T-helper 2 cell treated with Interferon-gamma antibody and Interleukin-4, amounts not matched to agents 100 ng/mL and 5 ng/mL, for 36 hours (primary cell): ENCODE results near the gene RAB3A. TPM values are rescaled to one million over a fixed set of nuclear protein-coding genes. Genes with fewer than 3 reads are reported as not detected.
"Not testable (repeated sequence)": the region's sequence is repeated elsewhere in the genome, so short reads cannot be mapped to it uniquely, and the experiment has no call there.

Source experiments
- intact Hi-C: fragments of 100-400 bp; cut with micrococcal nuclease; formaldehyde crosslinking; loops from one replicate; pipeline ENCODE4 v1.15.1; 2023
- total RNA-seq: library from RNA; stranded (reverse); gene quantifications from 2 replicates; pipeline ENCODE4 v1.2.3, GENCODE V29; 2022

RAB3A gene
- total RNA-seq, 1 donor from 2014 or later, result 4.7 TPM

DNA sequence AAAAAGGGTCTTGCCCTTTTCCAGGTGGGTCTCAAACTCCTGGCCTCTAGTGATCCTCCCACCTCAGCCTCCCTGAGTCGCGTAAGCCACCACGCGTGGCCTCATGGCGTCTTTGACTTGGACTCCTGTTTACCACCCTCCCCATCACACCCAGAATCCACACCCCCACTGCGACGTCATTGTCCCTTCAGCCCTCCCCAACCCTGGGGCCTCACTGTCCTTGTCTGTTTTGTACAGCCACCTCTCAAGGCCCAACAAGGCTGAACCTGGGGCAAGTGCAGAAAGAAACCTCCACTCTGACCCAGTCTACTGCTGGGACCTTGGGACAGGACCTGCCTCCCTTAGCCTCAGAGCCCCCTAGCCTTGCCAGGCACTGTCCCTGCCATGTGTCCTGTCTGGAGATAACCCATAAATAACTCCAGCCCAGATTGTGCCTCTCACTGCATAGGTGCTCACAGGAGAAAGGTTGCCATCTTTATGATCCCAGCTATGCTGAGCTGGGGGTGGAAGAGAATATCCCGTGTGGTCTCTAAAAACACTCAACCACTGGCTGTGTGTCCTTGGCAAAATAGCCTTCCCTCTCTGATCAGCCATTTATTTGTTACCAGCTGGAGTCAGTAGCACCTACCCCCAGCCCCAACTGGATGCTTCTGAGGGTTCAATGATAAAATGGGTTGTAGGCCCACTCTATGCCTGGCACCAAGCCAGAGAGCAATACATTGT lies 32.1 kb downstream of the RAB3A start:
- intact Hi-C loops, result no loop called here

DNA sequence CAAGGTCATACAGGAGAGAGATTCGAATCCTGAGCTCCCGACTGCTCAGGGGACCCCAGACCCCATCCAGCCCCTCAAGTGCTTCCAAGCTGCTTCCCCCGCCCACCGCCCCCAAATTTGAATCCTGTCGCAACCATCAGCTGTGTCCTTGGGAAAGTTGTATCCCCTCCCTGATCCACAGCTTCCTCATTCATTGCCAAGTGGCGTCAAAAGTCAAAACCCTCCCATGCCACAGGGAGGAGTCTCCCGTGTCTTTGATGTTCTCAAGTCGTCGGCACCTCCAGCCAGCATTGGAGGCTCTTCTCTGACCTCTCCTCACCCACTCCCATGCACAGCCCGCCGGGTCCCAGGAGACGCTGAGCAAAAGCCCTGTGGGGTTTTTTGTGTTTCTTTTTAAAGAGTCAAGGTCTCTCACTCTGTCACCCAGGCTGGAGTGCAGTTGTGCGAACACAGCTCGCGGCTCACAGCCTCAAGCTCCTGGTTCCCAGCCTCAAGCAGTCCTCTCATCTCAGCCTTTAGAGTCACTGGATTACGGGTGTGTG lies 33.1 kb downstream of the RAB3A start:
- intact Hi-C loops, result no loop called here

DNA sequence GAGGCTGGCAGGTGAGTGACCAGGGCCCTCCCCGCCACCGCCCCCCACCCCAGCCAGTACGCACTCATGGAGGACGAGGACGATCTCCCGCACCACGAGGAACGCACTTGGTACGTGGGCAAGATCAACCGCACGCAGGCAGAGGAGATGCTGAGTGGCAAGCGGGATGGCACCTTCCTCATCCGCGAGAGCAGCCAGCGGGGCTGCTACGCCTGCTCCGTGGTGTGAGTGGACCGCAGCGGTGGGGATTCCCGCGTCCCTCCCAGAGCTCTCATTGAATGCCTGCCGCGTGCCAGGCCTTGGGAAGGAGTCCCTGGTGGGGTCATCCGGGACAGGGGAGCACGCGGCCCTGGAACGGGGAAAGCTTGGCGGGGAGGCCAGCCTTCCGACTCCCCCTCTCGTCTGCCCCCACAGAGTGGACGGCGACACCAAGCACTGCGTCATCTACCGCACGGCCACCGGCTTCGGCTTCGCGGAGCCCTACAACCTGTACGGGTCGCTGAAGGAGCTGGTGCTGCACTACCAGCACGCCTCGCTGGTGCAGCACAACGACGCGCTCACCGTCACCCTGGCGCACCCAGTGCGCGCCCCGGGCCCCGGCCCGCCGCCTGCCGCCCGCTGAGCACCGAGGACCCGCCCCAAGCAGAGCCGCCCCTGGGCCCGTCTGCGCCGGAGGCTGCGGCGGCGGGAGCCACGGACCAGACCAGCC lies 35.0 kb downstream of the RAB3A start:
- intact Hi-C loops, result loop anchor here (1.0 kb wide), 1 partner anchor 56 kb away; no protein-coding TSS in a partner anchor

DNA sequence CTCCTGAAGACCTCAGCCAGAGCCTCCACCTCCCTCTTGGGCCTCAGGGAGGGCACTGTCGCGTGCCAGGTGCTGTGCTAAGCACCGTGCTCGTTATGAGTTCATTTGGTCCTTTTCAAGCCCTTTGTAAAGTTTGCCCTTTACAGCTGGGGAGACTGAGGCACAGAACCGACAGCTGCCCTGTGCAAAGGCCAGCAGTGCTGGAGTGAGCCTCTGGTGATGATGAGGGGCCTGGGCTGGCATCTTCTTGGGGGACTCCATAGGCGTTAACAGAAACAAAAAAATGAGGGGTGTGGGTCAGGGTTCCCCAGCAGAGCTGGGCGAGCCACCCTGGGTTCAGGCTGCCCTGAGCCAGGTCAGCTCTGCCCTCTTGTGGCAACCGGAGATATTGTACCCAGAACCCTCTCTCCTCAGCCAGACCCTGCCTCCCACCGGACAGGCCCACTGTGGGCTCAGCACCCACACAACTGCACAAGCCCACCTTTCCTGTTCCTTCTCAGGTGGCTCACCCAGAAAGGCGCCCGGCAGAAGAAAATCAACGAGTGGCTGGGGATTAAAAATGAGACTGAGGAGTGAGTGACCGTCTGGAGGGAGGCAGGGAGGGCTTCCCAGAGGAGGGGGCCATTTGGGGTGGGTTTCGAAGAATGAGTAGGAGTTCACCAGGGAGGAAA lies 35.7 kb downstream of the RAB3A start:
- intact Hi-C loops, result loop anchor here (1.0 kb wide), 1 partner anchor 55 kb away; no protein-coding TSS in a partner anchor

DNA sequence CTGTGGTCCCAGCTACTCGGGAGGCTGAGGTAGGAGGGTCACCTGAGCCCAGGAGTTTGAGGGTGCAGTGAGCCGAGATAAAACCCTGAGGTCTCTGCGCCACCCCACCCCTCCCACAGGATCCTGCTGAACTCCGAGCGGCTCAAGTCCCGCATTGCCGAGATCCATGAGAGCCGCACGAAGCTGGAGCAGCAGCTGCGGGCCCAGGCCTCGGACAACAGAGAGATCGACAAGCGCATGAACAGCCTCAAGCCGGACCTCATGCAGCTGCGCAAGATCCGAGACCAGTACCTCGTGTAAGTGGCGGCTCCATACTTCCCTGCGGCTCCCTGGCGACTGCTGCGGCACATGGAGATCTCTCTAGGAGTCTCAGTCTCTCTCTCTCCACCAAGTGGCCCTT lies 36.8 kb downstream of the RAB3A start:
- intact Hi-C loops, result no loop called here

DNA sequence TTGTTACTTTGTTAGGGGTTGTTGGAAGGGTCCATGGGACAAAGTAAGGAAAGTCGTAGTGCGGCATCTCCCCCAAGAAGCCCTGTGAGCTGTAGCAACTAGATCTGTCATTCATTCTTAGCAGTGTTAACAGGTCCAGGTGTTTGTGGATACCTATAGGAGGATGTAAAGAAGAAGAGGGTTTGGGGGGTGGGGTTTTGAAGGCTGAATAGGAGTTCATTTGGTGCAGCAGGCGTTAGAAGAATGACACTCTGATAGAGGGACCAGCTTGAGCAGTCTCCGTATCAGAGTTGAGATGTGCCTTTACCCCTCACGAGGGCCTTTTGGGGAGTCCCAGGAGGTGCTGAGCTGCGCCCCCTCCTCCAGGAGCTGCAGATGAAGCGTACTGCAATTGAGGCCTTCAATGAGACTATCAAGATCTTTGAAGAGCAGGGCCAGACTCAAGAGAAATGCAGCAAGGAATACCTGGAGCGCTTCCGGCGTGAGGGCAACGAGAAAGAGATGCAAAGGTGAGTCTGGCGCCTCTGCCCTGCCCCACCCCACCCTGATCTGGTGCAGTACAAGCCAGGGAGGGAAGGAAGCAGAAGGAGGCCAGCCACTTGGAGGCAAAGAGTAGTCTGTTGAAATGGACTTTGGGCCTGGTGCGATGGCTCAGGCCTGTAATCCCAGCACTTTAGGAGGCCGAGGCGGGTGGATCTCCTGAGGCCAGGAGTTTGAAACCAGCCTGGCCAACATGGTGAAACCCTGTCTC lies 37.9 kb downstream of the RAB3A start:
- intact Hi-C loops, result no loop called here

DNA sequence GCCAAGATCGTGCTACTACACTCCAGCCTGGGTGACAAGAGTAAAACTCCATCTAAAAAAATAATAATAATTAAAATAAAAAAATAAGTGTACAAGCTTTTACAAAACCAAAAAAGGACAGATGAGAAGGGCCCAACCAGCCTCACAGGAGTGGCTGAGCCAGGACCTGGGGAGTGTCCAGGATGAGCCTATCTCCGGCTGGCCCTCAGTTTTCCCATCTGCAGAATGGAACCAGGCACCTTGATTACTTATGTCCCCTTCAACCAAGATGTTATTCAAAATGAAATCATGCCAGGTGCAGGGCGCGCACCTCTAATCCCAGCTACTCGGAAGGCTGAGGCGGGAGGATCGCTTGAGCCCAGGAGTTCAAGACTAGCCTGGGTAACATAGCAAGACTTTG lies 39.8 kb downstream of the RAB3A start:
- intact Hi-C loops, result no loop called here

DNA sequence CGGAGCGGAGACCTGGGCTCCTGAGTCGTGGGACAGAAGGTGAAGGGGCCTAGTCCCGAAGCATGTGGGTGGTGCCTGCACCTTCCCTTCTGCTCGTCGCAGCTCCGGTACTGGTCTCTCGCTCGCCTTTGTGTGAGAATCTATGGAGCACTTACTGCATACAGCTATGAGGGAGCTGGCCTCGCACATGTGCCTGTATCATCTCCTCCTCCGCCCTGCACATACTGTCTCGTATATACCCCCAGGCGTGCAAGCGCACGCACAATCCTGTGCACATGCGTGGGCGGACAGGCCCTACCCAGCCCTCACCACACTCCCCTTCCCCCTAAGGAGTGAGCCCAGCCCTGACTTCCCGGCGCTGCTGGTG lies 42.2 kb downstream of the RAB3A start:
- intact Hi-C loops, result loop anchor here (1.0 kb wide), 1 partner anchor 9 kb away; no protein-coding TSS in a partner anchor

DNA sequence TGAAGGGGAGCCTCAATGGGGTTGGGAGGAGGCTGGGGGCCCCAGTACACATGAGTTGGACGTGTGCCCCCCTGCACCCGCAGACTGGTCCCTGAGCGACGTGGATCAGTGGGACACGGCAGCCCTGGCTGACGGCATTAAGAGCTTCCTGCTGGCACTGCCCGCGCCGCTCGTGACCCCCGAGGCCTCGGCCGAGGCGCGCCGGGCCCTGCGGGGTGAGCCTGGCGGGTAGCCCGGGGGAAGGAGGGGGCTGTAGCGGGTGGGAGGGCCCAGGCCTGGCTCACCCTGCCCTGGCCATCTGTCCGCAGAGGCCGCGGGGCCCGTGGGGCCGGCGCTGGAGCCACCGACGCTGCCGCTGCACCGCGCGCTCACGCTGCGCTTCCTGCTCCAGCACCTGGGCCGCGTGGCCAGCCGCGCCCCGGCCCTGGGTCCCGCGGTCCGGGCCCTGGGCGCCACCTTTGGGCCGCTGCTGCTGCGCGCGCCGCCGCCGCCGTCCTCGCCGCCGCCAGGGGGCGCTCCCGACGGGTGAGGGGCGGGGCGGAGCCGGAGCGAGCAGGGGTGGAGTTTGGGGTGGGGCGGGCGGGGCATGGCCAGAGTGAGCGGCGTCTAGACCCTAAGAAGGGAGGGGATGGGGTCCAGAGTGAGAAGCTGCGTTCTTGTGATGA lies 42.7 kb downstream of the RAB3A start:
- intact Hi-C loops, result loop anchor here (1.0 kb wide), 1 partner anchor 9 kb away; no protein-coding TSS in a partner anchor

DNA sequence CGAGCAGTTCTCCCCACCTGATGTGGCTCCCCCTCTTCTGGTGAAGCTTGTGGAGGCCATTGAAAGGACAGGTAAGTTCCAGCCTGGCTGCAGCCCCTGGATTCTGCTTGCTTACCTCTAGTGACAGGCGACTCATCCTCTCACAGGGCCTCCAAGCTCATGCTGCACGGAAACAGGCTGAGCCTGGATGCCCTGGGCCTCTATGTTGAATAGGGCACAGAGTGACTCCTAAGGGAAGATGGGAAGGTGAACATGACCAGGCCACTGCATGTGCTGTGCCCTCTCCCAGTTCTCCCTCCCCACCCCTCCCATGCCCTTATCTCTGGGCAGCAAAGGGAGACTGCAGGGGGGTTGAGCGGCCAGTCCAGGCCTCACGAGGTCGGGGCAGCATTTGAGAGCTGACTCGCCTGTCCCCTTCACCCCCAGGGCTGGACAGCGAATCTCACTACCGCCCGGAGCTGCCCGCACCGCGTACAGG lies 43.3 kb downstream of the RAB3A start:
- intact Hi-C loops, result no loop called here

DNA sequence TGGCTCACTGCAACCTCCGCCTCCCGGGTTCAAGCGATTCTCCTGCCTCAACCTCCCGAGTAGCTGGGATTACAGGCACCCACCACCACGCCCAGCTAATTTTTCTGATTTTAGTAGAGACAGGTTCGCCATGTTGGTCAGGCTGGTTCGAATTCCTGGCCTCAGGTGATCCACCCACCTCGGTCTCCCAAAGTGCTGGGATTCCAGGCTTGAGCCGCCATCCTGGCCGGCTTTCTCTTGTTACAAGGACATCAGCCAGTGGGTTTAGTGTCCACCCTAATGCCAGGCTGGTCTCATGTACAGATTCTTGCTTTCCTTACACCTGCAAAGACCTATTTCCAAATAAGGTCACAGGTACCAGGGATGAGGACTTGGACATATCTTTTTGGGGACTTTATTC lies 44.0 kb downstream of the RAB3A start:
- intact Hi-C loops, result no loop called here

DNA sequence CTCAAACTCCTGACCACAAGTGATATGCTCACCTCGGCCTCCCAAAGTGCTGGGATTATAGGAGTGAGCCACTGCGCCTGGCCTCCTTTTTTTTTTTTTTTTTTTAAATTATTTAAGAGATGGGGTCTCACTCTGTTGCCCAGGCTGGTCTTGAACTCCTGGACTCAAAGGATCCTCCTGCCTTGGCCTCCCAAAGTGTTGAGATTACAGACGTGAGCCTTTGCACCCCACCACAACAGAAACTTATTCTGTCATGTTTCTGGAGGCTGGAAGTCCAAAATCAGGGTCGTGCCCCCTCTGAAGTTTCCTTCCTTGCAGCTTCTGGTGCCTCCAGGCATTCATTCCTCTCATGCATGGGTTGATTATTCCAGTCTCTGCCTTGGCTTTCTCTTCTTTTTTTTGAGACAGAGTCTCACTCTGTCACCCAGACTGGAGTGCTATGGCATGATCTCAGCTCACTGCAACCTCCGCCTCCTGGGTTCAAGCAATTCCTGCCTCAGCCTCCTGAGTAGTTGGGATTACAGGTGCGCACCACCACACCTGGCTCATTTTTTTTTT lies 44.7 kb downstream of the RAB3A start:
- intact Hi-C loops, result not testable (repeated sequence)

DNA sequence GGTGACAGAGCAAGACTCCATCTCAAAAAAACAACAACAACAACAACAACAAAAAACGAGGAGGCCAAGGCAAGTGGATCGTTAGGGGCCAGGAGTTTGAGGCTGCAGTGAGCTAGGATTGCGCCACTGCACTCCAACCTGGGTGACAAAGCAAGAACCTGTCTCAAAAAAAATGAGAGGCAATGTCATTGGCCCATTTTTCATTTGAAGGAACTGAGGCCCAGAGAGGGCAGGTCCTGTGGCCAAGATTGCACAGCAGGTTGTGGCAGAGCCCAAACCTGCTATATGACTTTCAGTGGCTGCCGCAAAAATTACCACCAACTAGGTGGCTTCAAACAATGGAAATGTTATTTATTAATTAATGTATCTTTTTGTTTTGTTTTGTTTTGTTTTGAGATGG lies 45.4 kb downstream of the RAB3A start:
- intact Hi-C loops, result no loop called here

DNA sequence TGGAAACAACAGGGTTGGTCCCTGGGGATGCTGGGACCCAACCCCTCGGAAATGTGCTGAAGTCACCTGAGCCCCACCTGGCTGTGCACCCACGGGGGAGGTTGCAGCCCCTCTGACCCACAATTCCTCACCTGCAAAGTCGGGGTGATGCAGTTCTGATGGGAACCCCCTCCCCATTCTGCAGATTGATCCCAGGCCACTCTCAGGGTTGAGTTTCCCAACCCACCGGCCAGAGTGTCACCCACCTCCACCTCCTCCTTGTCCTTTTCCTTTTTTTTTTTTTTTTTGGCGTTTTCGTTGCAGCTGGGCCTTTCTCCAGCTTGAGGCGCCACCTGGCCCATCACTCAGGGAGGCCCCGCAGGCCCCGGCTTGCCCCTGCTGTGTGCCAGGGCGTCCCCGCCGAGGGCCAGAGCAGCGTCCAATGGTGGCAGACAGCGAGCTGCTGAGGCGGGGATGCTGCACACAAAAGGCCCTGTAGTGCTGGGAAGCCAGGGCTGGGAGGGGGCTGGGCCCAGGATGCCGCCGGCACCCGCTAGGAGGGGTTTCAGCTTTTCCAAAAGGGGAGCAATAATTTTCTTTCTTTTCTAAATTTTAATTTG lies 46.3 kb downstream of the RAB3A start:
- intact Hi-C loops, result no loop called here

DNA sequence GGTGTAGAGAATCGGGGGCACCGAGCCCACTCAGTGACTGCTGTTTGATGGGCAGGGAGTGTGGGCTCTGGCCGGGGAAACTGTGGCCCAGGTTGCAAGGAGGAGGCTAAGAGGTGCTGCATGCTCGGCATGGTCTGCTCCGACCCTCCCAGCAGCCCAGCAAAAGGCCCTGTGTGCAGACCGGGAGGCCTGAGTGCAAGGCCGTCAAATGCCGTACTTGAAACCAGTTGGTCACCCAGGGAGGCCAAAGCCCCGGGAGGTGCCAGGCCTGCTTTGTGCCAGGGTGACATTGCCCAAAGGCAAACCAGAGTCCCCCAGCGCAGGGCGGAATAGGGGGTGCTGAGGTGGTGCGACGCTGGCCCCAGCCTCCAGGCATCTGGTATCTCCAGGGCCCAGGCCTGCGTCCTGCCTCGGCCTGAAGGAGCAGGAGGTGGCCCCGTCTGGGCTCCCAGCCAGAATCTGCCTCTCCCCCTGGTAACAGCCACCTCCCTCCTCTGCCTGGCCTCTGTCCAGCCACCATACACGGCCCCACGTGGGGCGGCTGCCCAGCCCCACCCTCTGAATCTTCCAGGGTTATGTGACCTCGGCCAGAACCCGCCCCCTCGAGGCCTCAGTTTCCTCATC lies 46.9 kb downstream of the RAB3A start:
- intact Hi-C loops, result no loop called here

DNA sequence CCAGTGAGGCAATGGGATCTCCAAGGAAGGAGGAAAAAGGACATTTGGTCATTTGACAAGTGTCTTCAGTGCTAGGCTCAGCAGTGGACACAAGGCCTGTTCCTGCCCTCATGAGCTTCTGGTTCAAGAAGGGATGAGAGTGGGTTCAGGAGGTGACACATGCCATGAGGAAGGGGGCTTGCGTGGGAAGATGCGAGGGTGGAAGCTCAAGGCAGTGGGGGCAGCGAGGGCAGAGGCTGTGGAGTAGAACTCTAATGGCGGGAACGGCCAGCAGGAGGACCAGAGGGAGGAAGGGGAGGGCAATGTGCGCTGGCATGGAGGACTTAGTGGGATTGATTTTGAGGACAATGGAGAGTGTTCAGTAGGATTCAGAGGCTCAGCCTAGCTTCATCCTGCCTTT lies 47.6 kb downstream of the RAB3A start:
- intact Hi-C loops, result no loop called here

DNA sequence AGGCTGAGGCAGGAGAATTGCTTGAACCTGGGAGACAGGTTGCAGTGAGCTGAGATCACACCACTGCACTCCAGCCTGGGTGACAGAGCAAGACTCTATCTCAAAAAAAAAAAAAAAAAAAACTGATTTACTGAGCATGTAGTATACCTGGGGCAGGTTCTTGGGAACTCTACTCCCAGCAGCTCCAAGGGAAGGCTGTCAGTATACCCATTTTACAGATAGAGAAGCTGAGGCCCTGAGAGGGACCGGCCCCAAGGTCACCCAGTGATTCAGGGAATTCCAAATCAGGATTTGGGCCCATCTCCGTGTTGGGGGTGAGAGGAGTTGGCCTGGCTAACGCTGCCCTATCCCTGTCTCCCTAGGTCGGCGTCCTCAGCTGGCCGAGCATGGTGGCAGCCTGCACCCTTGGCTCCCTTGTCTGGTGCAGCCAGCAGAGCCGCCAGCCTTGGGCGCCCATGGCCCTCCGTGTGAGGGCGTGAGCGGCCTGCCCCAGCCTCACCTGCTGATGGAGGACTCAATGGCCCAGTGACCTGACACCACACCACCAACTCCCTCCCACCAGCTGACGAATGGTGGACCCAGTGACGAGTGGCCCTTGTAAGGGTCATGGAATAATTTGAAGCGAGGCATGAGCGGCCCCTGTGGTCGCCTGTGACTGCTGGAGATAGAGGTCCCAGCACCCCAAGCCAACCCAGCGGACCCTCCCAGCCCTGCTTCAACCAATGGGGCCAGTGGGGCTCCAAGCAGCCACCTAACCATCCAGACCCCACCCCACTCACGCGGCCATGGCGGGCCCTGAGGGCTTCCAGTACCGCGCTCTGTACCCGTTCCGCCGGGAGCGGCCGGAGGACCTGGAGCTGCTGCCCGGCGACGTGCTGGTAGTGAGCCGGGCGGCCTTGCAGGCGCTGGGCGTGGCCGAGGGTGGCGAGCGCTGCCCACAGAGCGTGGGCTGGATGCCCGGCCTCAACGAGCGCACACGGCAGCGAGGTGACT lies 48.5 kb downstream of the RAB3A start:
- intact Hi-C loops, result no loop called here

DNA sequence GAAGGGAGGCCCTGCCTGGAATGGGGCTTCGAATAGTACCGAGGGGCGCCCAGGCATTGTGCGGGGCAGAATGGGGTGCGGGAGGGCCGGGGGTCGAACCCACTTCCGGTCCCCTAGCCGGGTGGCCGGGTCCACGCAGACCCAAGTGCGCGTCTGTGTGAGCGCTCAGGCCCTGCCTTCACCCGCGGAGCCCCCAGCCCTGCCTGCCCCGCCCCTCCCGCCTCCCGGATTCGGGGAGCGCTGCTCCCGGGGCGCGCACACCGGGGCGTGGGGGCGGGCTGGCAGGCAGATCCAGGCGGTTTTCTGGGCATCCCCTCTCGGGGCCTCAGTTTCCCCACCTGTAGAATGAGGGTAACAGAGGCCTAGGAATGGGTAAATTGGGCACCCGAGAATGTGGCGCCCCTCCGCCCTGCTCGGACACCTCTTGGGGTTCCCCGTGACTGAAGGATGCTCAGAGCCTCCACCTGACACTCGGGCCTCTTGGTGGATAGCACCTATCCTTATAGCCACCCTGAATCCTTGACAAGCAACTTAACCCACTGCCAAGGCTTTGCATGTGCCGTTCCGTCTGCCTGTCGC lies 50.2 kb downstream of the RAB3A start:
- intact Hi-C loops, result loop anchor here (5.0 kb wide), 1 partner anchor 146 kb away; the partner anchor contains the start of gene ARRDC2
